Stimulated activated CD8-positive, alpha-beta memory T cell treated with anti-CD3 and anti-CD28 coated beads, Interleukin-7, amount 100 ng/mL, for 4 hours (primary cell): ENCODE measurements around the gene GAREM1.
"Not testable (repeated sequence)": the region's sequence is repeated elsewhere in the genome, so short reads cannot be mapped to it uniquely, and the experiment has no call there.

Experiments
- DNase-seq, 2 donors: peaks; one replicate each; pipeline ENCODE4 v3.0.0-alpha.2; 2020; ENCODE audit warnings: low read depth in 2 of 2

Gene GAREM1

GRCh38 chr18:32371384-32371783 lies 99.3 kb downstream of the GAREM1 start:
- DNase-seq, result no peak

GRCh38 chr18:32368991-32369390 lies 101.7 kb downstream of the GAREM1 start:
- no peak for DNase-seq

GRCh38 chr18:32368170-32368569 lies 102.5 kb downstream of the GAREM1 start:
- DNase-seq, result no peak

GRCh38 chr18:32366586-32367538 lies 103.8 kb downstream of the GAREM1 start:
- no peak for DNase-seq

GRCh38 chr18:32362484-32362883 lies 108.2 kb downstream of the GAREM1 start:
- DNase-seq, result no peak

GRCh38 chr18:32360682-32361345 lies 109.9 kb downstream of the GAREM1 start:
- no peak for DNase-seq

- no peak for DNase-seq
Measured at GRCh38 chr18:32358529-32358928, 112.2 kb downstream of the GAREM1 start.

GRCh38 chr18:32358075-32358474 lies 112.6 kb downstream of the GAREM1 start:
- DNase-seq, result no peak

- no peak for DNase-seq
Measured at GRCh38 chr18:32355896-32356295, 114.8 kb downstream of the GAREM1 start.

- no peak for DNase-seq
Measured at GRCh38 chr18:32354518-32354917, 116.2 kb downstream of the GAREM1 start.

GRCh38 chr18:32353257-32353656 lies 117.4 kb downstream of the GAREM1 start:
- DNase-seq, result no peak

GRCh38 chr18:32351032-32351431 lies 119.7 kb downstream of the GAREM1 start:
- DNase-seq, result no peak

GRCh38 chr18:32349728-32350395 lies 120.8 kb downstream of the GAREM1 start:
- no peak for DNase-seq

- DNase-seq, result no peak
Measured at GRCh38 chr18:32346671-32347070, 124.0 kb downstream of the GAREM1 start.

GRCh38 chr18:32343634-32344033 lies 127.0 kb downstream of the GAREM1 start:
- no peak for DNase-seq

GRCh38 chr18:32341112-32341511 lies 129.6 kb downstream of the GAREM1 start:
- DNase-seq, result not testable (repeated sequence)

GRCh38 chr18:32339045-32339444 lies 131.6 kb downstream of the GAREM1 start:
- no peak for DNase-seq

- DNase-seq, result no peak
Measured at GRCh38 chr18:32337821-32338220, 132.9 kb downstream of the GAREM1 start.

GRCh38 chr18:32337347-32337746 lies 133.3 kb downstream of the GAREM1 start:
- DNase-seq, result no peak

GRCh38 chr18:32335228-32335627 lies 135.5 kb downstream of the GAREM1 start:
- DNase-seq, result no peak

- DNase-seq, result no peak
Measured at GRCh38 chr18:32333781-32334180, 136.9 kb downstream of the GAREM1 start.

- no peak for DNase-seq
Measured at GRCh38 chr18:32332708-32333107, 138.0 kb downstream of the GAREM1 start.
